Ishikawa (cell line): ENCODE results near the gene AP4E1.

ENCODE experiments used
- CEBPB ChIP-seq: IDR thresholded peaks from 2 replicates; pipeline ENCODE4 v1.6.1; 2012
- EP300 ChIP-seq: IDR thresholded peaks from 2 replicates; pipeline ENCODE4 v1.6.1; 2012; ENCODE audit warnings: borderline replicate concordance
- FOXM1 ChIP-seq: IDR thresholded peaks from 2 replicates; pipeline ENCODE4 v1.6.1; 2012; ENCODE audit warnings: low read depth, borderline replicate concordance
- RAD21 ChIP-seq: IDR thresholded peaks from 2 replicates; pipeline ENCODE4 v1.6.1; 2012; ENCODE audit warnings: low read depth
- TCF12 ChIP-seq: IDR thresholded peaks from 2 replicates; pipeline ENCODE4 v1.6.1; 2012; ENCODE audit warnings: low read depth
- TEAD4 ChIP-seq: IDR thresholded peaks from 2 replicates; pipeline ENCODE4 v1.6.1; 2012
- ZBTB7A ChIP-seq: IDR thresholded peaks from 2 replicates; pipeline ENCODE4 v1.6.1; 2012; ENCODE audit warnings: low read depth
- TF ChIP-seq, protein P1 (sequence below): IDR thresholded peaks from 2 replicates; pipeline ENCODE4 v1.6.1; 2012
- TF ChIP-seq, protein P2 (sequence below): IDR thresholded peaks from 2 replicates; pipeline ENCODE4 v1.6.1; 2012
- TF ChIP-seq, protein P3 (sequence below): IDR thresholded peaks from 2 replicates; pipeline ENCODE4 v1.6.1; 2012; ENCODE audit warnings: low read depth, mild to moderate bottlenecking

GRCh38 chr15:50883903-50884302, 24.6 kb upstream of the AP4E1 start:
- TF ChIP-seq EP300, result no peak
- TF ChIP-seq, protein P1, sequence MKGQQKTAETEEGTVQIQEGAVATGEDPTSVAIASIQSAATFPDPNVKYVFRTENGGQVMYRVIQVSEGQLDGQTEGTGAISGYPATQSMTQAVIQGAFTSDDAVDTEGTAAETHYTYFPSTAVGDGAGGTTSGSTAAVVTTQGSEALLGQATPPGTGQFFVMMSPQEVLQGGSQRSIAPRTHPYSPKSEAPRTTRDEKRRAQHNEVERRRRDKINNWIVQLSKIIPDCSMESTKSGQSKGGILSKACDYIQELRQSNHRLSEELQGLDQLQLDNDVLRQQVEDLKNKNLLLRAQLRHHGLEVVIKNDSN, result no peak
- TF ChIP-seq CEBPB, result no peak
- TF ChIP-seq TEAD4, result no peak
- TF ChIP-seq, protein P2, sequence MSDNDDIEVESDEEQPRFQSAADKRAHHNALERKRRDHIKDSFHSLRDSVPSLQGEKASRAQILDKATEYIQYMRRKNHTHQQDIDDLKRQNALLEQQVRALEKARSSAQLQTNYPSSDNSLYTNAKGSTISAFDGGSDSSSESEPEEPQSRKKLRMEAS, result no peak
- TF ChIP-seq TCF12, result no peak
- TF ChIP-seq, protein P3, sequence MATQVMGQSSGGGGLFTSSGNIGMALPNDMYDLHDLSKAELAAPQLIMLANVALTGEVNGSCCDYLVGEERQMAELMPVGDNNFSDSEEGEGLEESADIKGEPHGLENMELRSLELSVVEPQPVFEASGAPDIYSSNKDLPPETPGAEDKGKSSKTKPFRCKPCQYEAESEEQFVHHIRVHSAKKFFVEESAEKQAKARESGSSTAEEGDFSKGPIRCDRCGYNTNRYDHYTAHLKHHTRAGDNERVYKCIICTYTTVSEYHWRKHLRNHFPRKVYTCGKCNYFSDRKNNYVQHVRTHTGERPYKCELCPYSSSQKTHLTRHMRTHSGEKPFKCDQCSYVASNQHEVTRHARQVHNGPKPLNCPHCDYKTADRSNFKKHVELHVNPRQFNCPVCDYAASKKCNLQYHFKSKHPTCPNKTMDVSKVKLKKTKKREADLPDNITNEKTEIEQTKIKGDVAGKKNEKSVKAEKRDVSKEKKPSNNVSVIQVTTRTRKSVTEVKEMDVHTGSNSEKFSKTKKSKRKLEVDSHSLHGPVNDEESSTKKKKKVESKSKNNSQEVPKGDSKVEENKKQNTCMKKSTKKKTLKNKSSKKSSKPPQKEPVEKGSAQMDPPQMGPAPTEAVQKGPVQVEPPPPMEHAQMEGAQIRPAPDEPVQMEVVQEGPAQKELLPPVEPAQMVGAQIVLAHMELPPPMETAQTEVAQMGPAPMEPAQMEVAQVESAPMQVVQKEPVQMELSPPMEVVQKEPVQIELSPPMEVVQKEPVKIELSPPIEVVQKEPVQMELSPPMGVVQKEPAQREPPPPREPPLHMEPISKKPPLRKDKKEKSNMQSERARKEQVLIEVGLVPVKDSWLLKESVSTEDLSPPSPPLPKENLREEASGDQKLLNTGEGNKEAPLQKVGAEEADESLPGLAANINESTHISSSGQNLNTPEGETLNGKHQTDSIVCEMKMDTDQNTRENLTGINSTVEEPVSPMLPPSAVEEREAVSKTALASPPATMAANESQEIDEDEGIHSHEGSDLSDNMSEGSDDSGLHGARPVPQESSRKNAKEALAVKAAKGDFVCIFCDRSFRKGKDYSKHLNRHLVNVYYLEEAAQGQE, result no peak
- TF ChIP-seq RAD21, result no peak
- no peak for TF ChIP-seq ZBTB7A
- no peak for TF ChIP-seq FOXM1
